H1 (cell line): ENCODE results near the gene EPX. TPM values are rescaled to one million over a fixed set of nuclear protein-coding genes. Genes with fewer than 3 reads are reported as not detected.

Experiments used
- CTCF ChIA-PET: fragments of 300-600 bp; sonication (Branson Sonifier 250); formaldehyde crosslinking; loops from one replicate; lab custom pipeline; 2021; ENCODE audit not compliant: partially characterized antibody; lab: Charles Lee
- POLR2A ChIA-PET: fragments of 300-600 bp; sonication (Branson Sonifier 250); formaldehyde crosslinking; loops from one replicate; lab custom pipeline; 2021; ENCODE audit warnings: inconsistent platforms; ENCODE audit not compliant: partially characterized antibody; lab: Charles Lee
- DNase-seq, 2 experiments: peaks; one replicate each; pipeline versions ENCODE4 v3.0.0 to v3.0.0-alpha.2; 2010 to 2022; ENCODE audit warnings: low spot score in 2 of 2, low read depth in 1 of 2, mixed read lengths in 1 of 2
- FAIRE-seq: peaks from 2 replicates; lab custom pipeline; 2011; peaks lifted over from hg19 to GRCh38; lab: Jason Lieb, UNC
- H2AFZ ChIP-seq: 2 replicates; pipeline ENCODE4 v1.8.1; 2012; ENCODE audit warnings: low read length, inconsistent platforms
- H2AK5ac ChIP-seq: 2 replicates; pipeline ENCODE4 v1.6.1; 2013; ENCODE audit warnings: low read depth, low read length
- H2BK120ac ChIP-seq: replicated peaks from 2 replicates; pipeline ENCODE3; 2013; ENCODE audit warnings: low read depth, low read length, inconsistent platforms
- H2BK12ac ChIP-seq: 2 replicates; pipeline ENCODE4 v1.6.1; 2013; ENCODE audit warnings: low read depth, low read length
- H2BK15ac ChIP-seq: 2 replicates; pipeline ENCODE4 v1.6.1; 2013; ENCODE audit warnings: low read length
- H2BK20ac ChIP-seq: 2 replicates; pipeline ENCODE4 v1.6.1; 2013; ENCODE audit warnings: low read length
- H2BK5ac ChIP-seq: 2 replicates; pipeline ENCODE4 v1.6.1; 2013; ENCODE audit warnings: low read depth, low read length
- H3K14ac ChIP-seq: 2 replicates; pipeline ENCODE4 v1.6.1; 2013; ENCODE audit warnings: inconsistent platforms; ENCODE audit not compliant: insufficient read length
- H3K18ac ChIP-seq: 2 replicates; pipeline ENCODE4 v1.6.1; 2013; ENCODE audit warnings: low read length; ENCODE audit errors: extremely low read depth
- H3K23ac ChIP-seq: 2 replicates; pipeline ENCODE4 v1.6.1; 2013; ENCODE audit warnings: inconsistent platforms; ENCODE audit not compliant: insufficient read length
- H3K23me2 ChIP-seq: 2 replicates; pipeline ENCODE4 v1.6.1; 2013; ENCODE audit warnings: low read depth, low read length
- H3K27ac ChIP-seq: 2 replicates; pipeline ENCODE4 v1.6.1; 2011; ENCODE audit warnings: low read depth, low read length, inconsistent platforms
- H3K27me3 ChIP-seq, 4 experiments: replicated peaks in 1 of 4; 1 replicate in 1 of 4; 2 replicates in 3 of 4; pipeline versions ENCODE4 v1.6.1 to v1.8.1; 2011 to 2013; ENCODE audit warnings: low read length in 3 of 4, mild to moderate bottlenecking in 3 of 4, inconsistent platforms in 2 of 4, mixed read lengths in 2 of 4, moderate library complexity in 1 of 4; ENCODE audit not compliant: control insufficient read depth in 3 of 4, insufficient read depth in 3 of 4; ENCODE audit errors: extremely low read depth in 1 of 4
- H3K36me3 ChIP-seq, 4 experiments: 2 replicates each; pipeline versions ENCODE4 v1.6.1 to v1.8.1; 2011 to 2013; ENCODE audit warnings: mild to moderate bottlenecking in 4 of 4, low read length in 3 of 4, moderate library complexity in 2 of 4, control low read depth in 1 of 4, inconsistent platforms in 1 of 4; ENCODE audit not compliant: insufficient read depth in 4 of 4, control insufficient read depth in 2 of 4
- H3K4ac ChIP-seq: replicated peaks from 2 replicates; pipeline ENCODE3; 2013; ENCODE audit warnings: low read length, low read depth, mixed read lengths, inconsistent platforms; ENCODE audit not compliant: insufficient read length
- H3K4me1 ChIP-seq, 4 experiments: replicated peaks in 1 of 4; 1 replicate in 1 of 4; 2 replicates in 3 of 4; pipeline versions ENCODE4 v1.6.1 to v1.8.1; 2011 to 2013; ENCODE audit warnings: low read length in 3 of 4, inconsistent platforms in 2 of 4, mixed read lengths in 1 of 4; ENCODE audit not compliant: insufficient read depth in 4 of 4, control insufficient read depth in 3 of 4
- H3K4me2 ChIP-seq, 2 experiments: 2 replicates each; pipeline versions ENCODE4 v1.6.1 to v1.8.1; 2011 to 2013; ENCODE audit warnings: low read depth in 2 of 2, low read length in 2 of 2, control low read depth in 1 of 2, inconsistent platforms in 1 of 2, mild to moderate bottlenecking in 1 of 2; ENCODE audit not compliant: insufficient read depth in 1 of 2
- H3K4me3 ChIP-seq, 4 experiments: fragments of 200-600, 300-600 bp in 1 of 4; sonication (generic), shearing (Covaris generic), sonication (Bioruptor Twin) in 1 of 4; 2 replicates each; pipeline versions ENCODE4 v1.5.1 to v1.8.1; 2011 to 2016; ENCODE audit warnings: low read length in 4 of 4, low read depth in 3 of 4, control low read depth in 2 of 4, inconsistent platforms in 2 of 4, mild to moderate bottlenecking in 2 of 4, mixed read lengths in 1 of 4, moderate library complexity in 1 of 4; ENCODE audit not compliant: insufficient read depth in 2 of 4; ENCODE audit errors: extremely low read depth in 1 of 4
- H3K56ac ChIP-seq: replicated peaks from 2 replicates; pipeline ENCODE3; 2013; ENCODE audit warnings: low read depth, mild to moderate bottlenecking, mixed read lengths, low read length, inconsistent platforms; ENCODE audit not compliant: insufficient read length
- H3K79me1 ChIP-seq: 2 replicates; pipeline ENCODE4 v1.6.1; 2013; ENCODE audit warnings: low read depth, low read length, control low read depth
- H3K79me2 ChIP-seq, 2 experiments: 2 replicates each; pipeline versions ENCODE4 v1.6.1 to v1.8.1; 2012 to 2013; ENCODE audit warnings: low read length in 2 of 2, mild to moderate bottlenecking in 2 of 2, inconsistent platforms in 1 of 2; ENCODE audit not compliant: insufficient read depth in 2 of 2, control insufficient read depth in 1 of 2
- H3K9ac ChIP-seq, 4 experiments: replicated peaks in 1 of 4; 1 replicate in 1 of 4; 2 replicates in 3 of 4; pipeline versions ENCODE4 v1.6.1 to v1.8.1; 2011 to 2013; ENCODE audit warnings: low read depth in 3 of 4, low read length in 3 of 4, control low read depth in 2 of 4, mild to moderate bottlenecking in 2 of 4, moderate library complexity in 2 of 4, inconsistent platforms in 1 of 4; ENCODE audit errors: extremely low read depth in 1 of 4
- H3K9me3 ChIP-seq, 2 experiments: 2 replicates each; pipeline versions ENCODE4 v1.6.1 to v1.8.1; 2012 to 2013; ENCODE audit warnings: mild to moderate bottlenecking in 2 of 2, moderate library complexity in 2 of 2, control low read depth in 1 of 2, inconsistent platforms in 1 of 2, low read depth in 1 of 2, low read length in 1 of 2, mixed read lengths in 1 of 2; ENCODE audit not compliant: insufficient read depth in 2 of 2
- H4K20me1 ChIP-seq, 2 experiments: replicated peaks in 1 of 2; 2 replicates each; pipeline versions ENCODE3 to v1.8.1; 2011 to 2013; ENCODE audit warnings: inconsistent platforms in 2 of 2, low read length in 2 of 2, mild to moderate bottlenecking in 1 of 2; ENCODE audit not compliant: insufficient read depth in 2 of 2, control insufficient read depth in 1 of 2
- H4K5ac ChIP-seq: 2 replicates; pipeline ENCODE4 v1.6.1; 2013; ENCODE audit warnings: low read length, low read depth, mixed read lengths, inconsistent platforms; ENCODE audit not compliant: insufficient read length
- H4K8ac ChIP-seq: 2 replicates; pipeline ENCODE4 v1.8.0; 2013; ENCODE audit warnings: mild to moderate bottlenecking, moderate library complexity, low read length, inconsistent platforms; ENCODE audit not compliant: insufficient read depth; ENCODE audit errors: extremely low read depth
- H4K91ac ChIP-seq: replicated peaks from 2 replicates; pipeline ENCODE3; 2013; ENCODE audit warnings: low read length, mixed read lengths, inconsistent platforms; ENCODE audit not compliant: insufficient read length
- BCL11A ChIP-seq, 2 experiments: IDR thresholded peaks; one replicate each; pipeline ENCODE4 v1.6.1; 2011; ENCODE audit warnings: low read depth in 2 of 2, low read length in 2 of 2, mild to moderate bottlenecking in 2 of 2
- BRCA1 ChIP-seq: IDR thresholded peaks from 2 replicates; pipeline ENCODE4 v1.6.1; 2012; ENCODE audit warnings: low read depth, low read length, improper control_type of control experiment
- CBX5 ChIP-seq: fragments of 300-800, 300-1000 bp; sonication (generic); IDR thresholded peaks from 2 replicates; pipeline ENCODE4 v1.7.1; 2016; ENCODE audit warnings: antibody characterized with exemption, low read length, low read depth
- CHD2 ChIP-seq: IDR thresholded peaks from 2 replicates; pipeline ENCODE4 v1.6.1; 2012; ENCODE audit warnings: low read length, improper control_type of control experiment
- RAD21 ChIP-seq, 2 experiments: IDR thresholded peaks in 1 of 2; conservative IDR thresholded peaks in 1 of 2; 2 replicates each; pipeline ENCODE4 v1.6.1; 2011; ENCODE audit warnings: low read depth in 2 of 2, low read length in 2 of 2, improper control_type of control experiment in 1 of 2, inconsistent platforms in 1 of 2, mild to moderate bottlenecking in 1 of 2, moderate library complexity in 1 of 2
- SAP30 ChIP-seq: fragments of 300-600 bp; sonication (generic); IDR thresholded peaks from 2 replicates; pipeline ENCODE4 v1.7.1; 2012; ENCODE audit warnings: low read length, moderate library complexity, mild to moderate bottlenecking, inconsistent platforms; ENCODE audit not compliant: insufficient read depth, insufficient replicate concordance
- SRF ChIP-seq: IDR thresholded peaks from 2 replicates; pipeline ENCODE4 v1.6.1; 2011; ENCODE audit warnings: mild to moderate bottlenecking, low read depth, low read length, moderate library complexity
- TAF1 ChIP-seq: IDR thresholded peaks from 2 replicates; pipeline ENCODE4 v1.6.1; 2011; ENCODE audit warnings: mild to moderate bottlenecking, low read depth, low read length
- WGBS, 2 experiments: shearing (Covaris generic) in 1 of 2; methylation state at CpG; one replicate each; pipeline versions ENCODE4 v1.1.6 to v1.1.7; 2013 to 2015; ENCODE audit warnings: low lambda C conversion rate in 2 of 2, mixed read lengths in 2 of 2, inconsistent platforms in 1 of 2, low coverage in 1 of 2, missing lambda C conversion rate in 1 of 2; ENCODE audit not compliant: insufficient replicate concordance in 2 of 2, insufficient coverage in 1 of 2, insufficient read length in 1 of 2; ENCODE audit errors: extremely low coverage in 1 of 2, missing lambda C conversion rate in 1 of 2; 5-methylcytosine and 5-hydroxymethylcytosine counted together
- polyA plus RNA-seq, 7 experiments: library from polyadenylated mRNA; depleted of rRNA in 3 of 7; stranded (reverse) in 5 of 7; unstranded in 2 of 7; fragments of >200 nt in 5 of 7; fragments of 200-250 nt in 2 of 7; gene quantifications; 1 replicate in 5 of 7; 2 replicates in 1 of 7; 4 replicates in 1 of 7; pipeline versions ENCODE4 v1.2.1 to v1.2.3, GENCODE V29; 2011 to 2013; ENCODE audit warnings: missing spikeins in 2 of 7, mixed read lengths in 2 of 7
- total RNA-seq: library from RNA; stranded (reverse); fragmentation: NEBNext Ultra II Directional; extraction: Animal tissue kit (Norgen Biotek cat#: 25700); gene quantifications from 2 replicates; pipeline ENCODE4 v1.2.1, GENCODE V29; 2021
- TF ChIP-seq, protein P1 (sequence below): IDR thresholded peaks from 2 replicates; pipeline ENCODE4 v1.6.1; 2012; ENCODE audit warnings: low read length, inconsistent platforms

EPX gene
- total and polyA plus RNA-seq, 2 of the 8 experiments (the other 6 are each of a cell fraction or from before 2014, with no cell fraction given): not detected

DNA sequence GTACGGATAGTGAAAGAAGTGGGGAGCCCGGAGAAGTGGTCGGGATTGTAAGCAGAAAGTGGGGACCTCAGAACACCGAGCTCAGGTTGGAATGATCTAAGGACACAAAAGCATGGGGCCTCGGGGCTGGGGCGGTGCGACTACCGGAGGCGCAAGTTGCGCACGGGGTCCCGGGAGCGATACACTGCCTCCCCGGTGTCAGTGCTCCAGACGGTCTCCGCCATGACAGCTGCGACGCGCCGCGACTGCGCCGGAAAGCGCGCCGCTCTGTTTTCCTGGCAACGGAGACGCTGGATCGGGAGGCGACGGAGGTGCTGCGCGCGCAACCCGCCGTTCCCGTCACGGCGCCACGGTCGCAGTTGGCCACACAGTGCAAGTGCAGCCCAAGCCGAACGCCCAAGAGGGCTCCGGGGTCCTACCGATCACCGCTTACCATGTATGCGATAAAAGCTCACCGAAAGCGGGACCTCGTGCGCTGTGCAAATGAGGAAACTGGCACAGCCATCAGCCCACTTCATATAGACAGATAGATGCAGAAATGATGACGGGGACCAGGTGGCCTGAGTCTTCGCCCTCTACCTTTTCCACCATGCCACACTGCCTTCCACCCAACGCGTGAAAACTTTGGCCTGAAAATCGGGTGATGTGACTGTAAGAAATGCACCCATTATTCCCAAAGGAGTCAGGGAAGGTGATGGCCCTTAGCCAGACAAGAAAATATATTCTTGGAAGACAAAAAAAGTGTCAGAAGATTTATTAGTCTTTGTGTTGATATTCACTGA lies 26.7 kb downstream of the EPX start, which contains the start of gene MKS1:
Gene MKS1, minus strand, starts transcription at position 249 of the 782 bp plus-strand sequence. Its CDS starts 25 bp downstream, at position 224.
- Histone ChIP-seq H2BK5ac (no peak within 1 kb of the TSS), H2AK5ac (no peak within 1 kb of the TSS), H2AFZ (peak within 1 kb of the TSS; percentile 96), H3K9me3 (no peaks in the 10 kb centered on the region), H4K91ac (peak within 1 kb of the TSS; percentile 48), H3K23ac (no peak within 1 kb of the TSS), H3K14ac (no peak within 1 kb of the TSS), H3K4ac (no peak within 1 kb of the TSS), H3K4me2 (peak within 1 kb of the TSS; percentile 65 to 84), H3K27me3 (no peaks in the 10 kb centered on the region), H3K36me3 (peaks cover 0 to 4% (median 0%) of the 10 kb centered on the region in 4 experiments; a peak in 1 of 8 replicates), H3K9ac (peak within 1 kb of the TSS; percentile 42 to 67 (median 58)), H2BK20ac (no peak within 1 kb of the TSS), H3K18ac (no peak within 1 kb of the TSS), H2BK120ac (no peak within 1 kb of the TSS), H3K79me1 (no peaks in the 10 kb centered on the region), H4K8ac (peak within 1 kb of the TSS; percentile 47; the same call in 1 of the 2 replicates), H3K4me1 (peaks cover 0 to 3% (median 0%) of the 10 kb centered on the region in 4 experiments; a peak in 2 of 7 replicates), H3K27ac (no peak within 1 kb of the TSS), H4K20me1 (no peaks in the 10 kb centered on the region), H4K5ac (peak within 1 kb of the TSS; percentile 31), H3K23me2 (peaks cover 5% of the 10 kb centered on the region; the same call in 1 of the 2 replicates), H2BK12ac (no peak within 1 kb of the TSS), H3K56ac (no peak within 1 kb of the TSS), H3K79me2 (no peaks in the 10 kb centered on the region), H3K4me3 (peak within 1 kb of the TSS; percentile 50 to 91 (median 81)), H2BK15ac (no peak within 1 kb of the TSS)
- no peak for FAIRE-seq
- WGBS, 2 experiments: 6% methylated on average over 53 of the region's 56 CpGs; no CpG with 5 or more reads in 1 of the 2 experiments
- peak; percentile 84 to 97 for DNase-seq
- CTCF ChIA-PET: interaction anchor here (0.5 to 13.2 kb wide), 11 partner anchors 9 to 930 kb away, joined by 3 to 127 read pairs (median 4); partner anchors contain the start of gene LPO
- POLR2A ChIA-PET: interaction anchor here (0.8 to 2.2 kb wide), 5 partner anchors 9 to 295 kb away, joined by 3 to 7 read pairs (median 4); partner anchors contain the start of gene MTMR4
- TF ChIP-seq, protein P1, sequence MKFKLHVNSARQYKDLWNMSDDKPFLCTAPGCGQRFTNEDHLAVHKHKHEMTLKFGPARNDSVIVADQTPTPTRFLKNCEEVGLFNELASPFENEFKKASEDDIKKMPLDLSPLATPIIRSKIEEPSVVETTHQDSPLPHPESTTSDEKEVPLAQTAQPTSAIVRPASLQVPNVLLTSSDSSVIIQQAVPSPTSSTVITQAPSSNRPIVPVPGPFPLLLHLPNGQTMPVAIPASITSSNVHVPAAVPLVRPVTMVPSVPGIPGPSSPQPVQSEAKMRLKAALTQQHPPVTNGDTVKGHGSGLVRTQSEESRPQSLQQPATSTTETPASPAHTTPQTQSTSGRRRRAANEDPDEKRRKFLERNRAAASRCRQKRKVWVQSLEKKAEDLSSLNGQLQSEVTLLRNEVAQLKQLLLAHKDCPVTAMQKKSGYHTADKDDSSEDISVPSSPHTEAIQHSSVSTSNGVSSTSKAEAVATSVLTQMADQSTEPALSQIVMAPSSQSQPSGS: no peak
- no peak for TF ChIP-seq BRCA1
- TF ChIP-seq CHD2: no peak
- peak in 1 of 2 experiments; percentile 36; a peak in 3 of 4 replicates for TF ChIP-seq RAD21 (IDR thresholded peaks at IDR 0.05 in 1 of 2, conservative IDR thresholded peaks at IDR 0.05 in 1 of 2; ENCODE audit: low read depth in 2 of 2, low read length in 2 of 2)
- no peak for TF ChIP-seq SAP30
- peak; percentile 89 for TF ChIP-seq TAF1
- no peak for TF ChIP-seq CBX5
- TF ChIP-seq BCL11A (IDR thresholded peaks at IDR 0.05; ENCODE audit: low read depth in 2 of 2, low read length in 2 of 2): no peak
- TF ChIP-seq SRF: peak; percentile 44; the same call in 1 of the 2 replicates
